HG03378 (cell line): ENCODE data around the gene CDKN2AIP.
A peak's percentile ranks its signal among the peaks of the same experiment; 100 is the strongest.
"Not testable (repeated sequence)": the region's sequence is repeated elsewhere in the genome, so short reads cannot be mapped to it uniquely, and the experiment has no call there.

Experiments used
- ATAC-seq: cut with Tn5 transposase; IDR thresholded peaks from one replicate; pipeline ENCODE4 v1.9.1; 2021; ENCODE audit warnings: mild to moderate bottlenecking, moderate library complexity; ENCODE audit not compliant: unreplicated experiment

The CDKN2AIP gene

GRCh38 chr4:183447646-183448045, 3.2 kb downstream of the CDKN2AIP start:
- no peak for ATAC-seq

- no peak for ATAC-seq
Observed at GRCh38 chr4:183448436-183448835, 4.0 kb downstream of the CDKN2AIP start.

GRCh38 chr4:183449193-183449882, 4.9 kb downstream of the CDKN2AIP start:
- no peak for ATAC-seq

- ATAC-seq = no peak
Observed at GRCh38 chr4:183450108-183450507, 5.7 kb downstream of the CDKN2AIP start.

GRCh38 chr4:183455431-183456195, 11.2 kb downstream of the CDKN2AIP start:
- ATAC-seq = no peak

GRCh38 chr4:183458005-183458404, 13.6 kb downstream of the CDKN2AIP start:
- ATAC-seq = no peak

- ATAC-seq = not testable (repeated sequence)
Observed at GRCh38 chr4:183463903-183464619, 19.6 kb downstream of the CDKN2AIP start.

- not testable (repeated sequence) for ATAC-seq
Observed at GRCh38 chr4:183465879-183466278, 21.4 kb downstream of the CDKN2AIP start.

GRCh38 chr4:183467246-183467645, 22.8 kb downstream of the CDKN2AIP start:
- ATAC-seq = no peak

- ATAC-seq = no peak
Observed at GRCh38 chr4:183468210-183469095, 24.0 kb downstream of the CDKN2AIP start.

- ATAC-seq = no peak
Observed at GRCh38 chr4:183469285-183469684, 24.8 kb downstream of the CDKN2AIP start.

- ATAC-seq = no peak
Observed at GRCh38 chr4:183469936-183470335, 25.5 kb downstream of the CDKN2AIP start.

GRCh38 chr4:183470821-183471220, 26.4 kb downstream of the CDKN2AIP start:
- no peak for ATAC-seq

GRCh38 chr4:183471946-183472708, 27.7 kb downstream of the CDKN2AIP start:
- peak; percentile 62 for ATAC-seq

GRCh38 chr4:183478123-183478522, 33.7 kb downstream of the CDKN2AIP start:
- no peak for ATAC-seq

- no peak for ATAC-seq
Observed at GRCh38 chr4:183478926-183479325, 34.5 kb downstream of the CDKN2AIP start.

GRCh38 chr4:183482515-183483095, 38.2 kb downstream of the CDKN2AIP start:
- not testable (repeated sequence) for ATAC-seq

GRCh38 chr4:183483997-183484396, 39.6 kb downstream of the CDKN2AIP start:
- no peak for ATAC-seq

- ATAC-seq = no peak
Observed at GRCh38 chr4:183485411-183486160, 41.1 kb downstream of the CDKN2AIP start.
